ENCODE results near the gene NFU1.

DNA sequence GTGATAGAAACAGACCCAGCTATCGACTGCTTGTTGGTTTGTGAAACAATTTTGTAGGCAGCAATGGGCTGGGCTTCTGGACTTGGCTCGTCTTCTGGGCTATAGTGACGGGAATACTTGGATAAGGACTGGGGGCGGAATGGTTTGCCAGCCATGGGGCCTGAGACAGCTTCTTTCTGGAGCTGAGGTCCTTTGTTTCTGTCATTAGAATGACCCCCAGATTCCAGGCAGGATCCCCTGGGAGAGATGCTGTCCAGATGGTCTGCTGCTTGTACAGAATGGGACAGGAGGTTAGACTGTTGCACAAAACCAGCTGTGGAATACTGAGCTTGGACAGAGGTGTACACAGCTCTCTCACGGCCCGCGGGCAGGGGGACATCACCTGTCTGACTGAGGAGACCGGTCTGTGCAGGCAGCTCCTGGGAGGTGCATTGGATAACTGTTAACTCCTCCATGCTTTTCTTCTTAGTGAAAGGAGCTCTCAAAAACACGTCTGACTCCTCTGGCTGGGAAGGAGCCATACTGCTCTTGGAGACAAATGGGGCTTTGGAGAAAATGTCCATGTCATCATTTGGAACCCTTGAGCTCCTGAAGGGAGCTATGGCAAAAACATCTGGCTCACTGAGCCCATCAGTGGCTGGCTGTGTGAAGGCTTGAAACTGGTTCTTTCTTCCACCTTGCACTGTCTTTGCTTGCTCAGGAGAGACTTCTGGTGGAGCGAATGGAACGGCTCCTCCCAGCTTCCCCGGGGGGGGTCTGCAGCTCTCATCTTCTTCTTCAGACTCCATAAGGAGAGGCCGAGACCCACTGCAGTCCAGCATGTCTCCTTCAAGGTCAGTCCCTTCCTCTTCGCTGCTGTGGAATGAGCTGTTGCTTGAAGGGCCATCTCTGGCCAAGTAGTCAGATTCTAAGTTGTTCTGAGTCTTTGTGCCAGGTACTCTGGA, 28.6 kb upstream of the NFU1 start:
- TF ChIP-seq EP300 (IDR thresholded peaks at IDR 0.05; ENCODE audit: low read depth) (no peak), CTCF (IDR thresholded peaks at IDR 0.05) (no peak), POLR2AphosphoS5 (IDR thresholded peaks at IDR 0.05) (peak in 1 of 3 donors; percentile 32)
